GM12872 (cell line): ENCODE data around the gene MRPL52.

Experiments
- CTCF ChIP-seq: IDR thresholded peaks from 3 replicates; pipeline ENCODE4 v1.5.1; 2011; ENCODE audit warnings: low read depth, mild to moderate bottlenecking, low read length, moderate library complexity; ENCODE audit not compliant: insufficient read depth

MRPL52 gene

GRCh38 chr14:22814373-22814772 is 15.3 kb upstream of the MRPL52 start:
- TF ChIP-seq CTCF: no peak

- no peak for TF ChIP-seq CTCF
Observed at GRCh38 chr14:22814941-22815713, 14.6 kb upstream of the MRPL52 start, which contains the start of gene SLC7A7. SLC7A7 (minus strand) TSS chr14:22815435; CDS start chr14:22813398, 2,037 bp downstream.

GRCh38 chr14:22819151-22819988 is 10.3 kb upstream of the MRPL52 start:
- no peak for TF ChIP-seq CTCF

- TF ChIP-seq CTCF: no peak
Observed at GRCh38 chr14:22820731-22821130, 9.0 kb upstream of the MRPL52 start.

- TF ChIP-seq CTCF: no peak
Observed at GRCh38 chr14:22821193-22822015, 8.3 kb upstream of the MRPL52 start.

- TF ChIP-seq CTCF: no peak
Observed at GRCh38 chr14:22822016-22822570, 7.6 kb upstream of the MRPL52 start.
